GM19193 (cell line): ENCODE results near the gene KIAA2012.

Source experiments
- POLR2A ChIP-seq: IDR thresholded peaks from 4 replicates; pipeline ENCODE4 v1.6.1; 2011; ENCODE audit not compliant: insufficient read depth, insufficient read length; ENCODE audit errors: extremely low read depth

Gene KIAA2012

GRCh38 chr2:202141329-202141947 lies 68.4 kb downstream of the KIAA2012 start:
- TF ChIP-seq POLR2A, result no peak

DNA sequence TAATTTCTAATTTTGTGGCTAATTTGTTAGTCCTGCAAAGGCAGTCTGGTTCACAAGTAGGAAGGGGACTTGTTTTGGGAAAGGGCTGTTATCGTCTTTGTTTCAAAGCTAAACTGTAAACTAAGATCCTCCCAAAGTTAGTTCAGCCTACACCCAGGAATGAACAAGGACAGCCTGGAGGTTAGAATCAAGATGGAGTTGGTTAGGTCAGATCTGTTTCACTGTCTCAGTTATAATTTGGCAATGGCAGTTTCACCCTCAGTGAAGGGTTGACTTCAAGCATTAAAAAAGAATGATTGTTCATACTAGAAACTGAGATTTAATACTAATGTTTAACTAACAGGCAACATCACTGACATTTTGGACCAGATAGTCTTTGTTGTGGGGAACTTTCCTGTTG lies 69.5 kb downstream of the KIAA2012 start:
- no peak for TF ChIP-seq POLR2A

DNA sequence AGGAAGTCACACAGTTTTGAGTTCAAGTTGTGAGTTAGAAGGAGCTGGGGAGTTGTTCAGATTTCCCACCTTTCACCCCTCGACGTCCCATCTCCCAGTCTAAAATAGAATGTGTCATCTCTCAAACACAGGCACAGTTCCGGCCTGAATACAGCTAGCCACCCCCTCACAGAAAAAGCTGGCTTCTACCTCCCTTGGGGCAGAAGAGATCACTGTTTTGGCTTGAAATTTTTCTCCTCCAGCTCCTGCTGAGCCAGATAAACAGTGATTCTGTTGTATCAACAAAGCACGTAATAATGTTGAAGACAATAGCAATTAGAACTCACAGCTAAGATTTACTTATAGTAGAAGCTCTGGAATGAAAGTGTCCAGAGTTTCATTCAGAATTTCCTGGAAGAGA lies 74.7 kb downstream of the KIAA2012 start:
- TF ChIP-seq POLR2A, result no peak

DNA sequence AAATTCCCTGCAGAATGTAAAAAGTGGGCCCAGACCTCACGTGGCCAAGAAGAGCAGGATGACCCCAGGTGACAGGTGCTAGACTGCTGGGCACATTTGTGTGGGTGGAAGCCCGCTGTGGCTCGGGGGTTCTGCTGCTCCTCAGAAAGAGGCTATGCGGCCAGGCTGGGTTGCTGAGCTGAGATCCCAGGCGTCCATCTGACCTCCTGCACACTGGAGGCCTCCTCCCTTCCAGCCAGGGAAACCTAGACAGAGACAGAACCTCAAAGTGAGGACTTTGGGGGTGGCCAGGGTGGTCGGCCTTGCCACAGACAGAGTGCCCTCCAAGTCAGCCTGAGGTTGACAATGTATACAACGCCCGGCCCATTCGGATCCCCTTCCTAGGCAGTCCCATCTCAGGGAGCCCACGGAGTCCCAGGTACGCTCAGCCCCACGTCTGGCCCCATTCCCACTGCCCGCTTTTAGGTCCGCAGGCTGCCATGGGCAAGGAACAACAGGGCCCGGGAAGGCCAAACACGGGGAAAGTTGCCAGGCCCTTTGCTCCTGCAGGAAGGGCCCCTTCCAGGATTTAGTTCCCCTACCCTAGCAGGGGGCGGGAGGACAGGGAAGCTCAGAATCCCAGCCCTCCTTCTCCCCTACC lies 75.6 kb downstream of the KIAA2012 start:
- no peak for TF ChIP-seq POLR2A

DNA sequence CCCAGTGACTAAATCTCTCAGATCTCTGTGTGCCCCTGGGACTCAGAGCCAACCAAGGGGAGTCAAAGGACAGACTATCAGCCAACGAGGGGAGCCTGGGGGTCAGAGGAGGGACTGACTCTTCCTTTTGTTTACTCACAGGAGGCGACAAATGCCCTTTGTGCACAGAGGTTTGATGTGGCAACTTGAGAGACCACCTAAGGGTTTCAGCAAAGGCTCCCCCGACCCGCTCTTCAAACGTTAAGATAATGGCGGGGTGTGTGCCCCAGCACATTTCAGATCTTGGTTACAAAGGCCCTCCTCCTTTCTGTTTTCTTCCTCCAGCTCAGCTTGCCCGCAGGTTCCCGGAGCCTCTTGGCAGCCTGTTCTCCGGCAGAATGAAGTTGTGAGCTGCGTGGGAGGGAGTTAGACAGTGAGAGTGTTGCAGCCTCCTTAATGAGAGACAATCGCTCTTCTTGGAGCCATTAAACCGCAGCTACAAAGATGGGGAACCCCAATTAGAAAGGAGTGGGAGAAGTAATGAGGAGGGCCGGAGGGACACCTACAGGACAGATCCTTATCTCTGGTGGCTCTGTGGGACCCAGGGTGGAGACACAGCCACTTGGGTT lies 76.2 kb downstream of the KIAA2012 start:
- no peak for TF ChIP-seq POLR2A

DNA sequence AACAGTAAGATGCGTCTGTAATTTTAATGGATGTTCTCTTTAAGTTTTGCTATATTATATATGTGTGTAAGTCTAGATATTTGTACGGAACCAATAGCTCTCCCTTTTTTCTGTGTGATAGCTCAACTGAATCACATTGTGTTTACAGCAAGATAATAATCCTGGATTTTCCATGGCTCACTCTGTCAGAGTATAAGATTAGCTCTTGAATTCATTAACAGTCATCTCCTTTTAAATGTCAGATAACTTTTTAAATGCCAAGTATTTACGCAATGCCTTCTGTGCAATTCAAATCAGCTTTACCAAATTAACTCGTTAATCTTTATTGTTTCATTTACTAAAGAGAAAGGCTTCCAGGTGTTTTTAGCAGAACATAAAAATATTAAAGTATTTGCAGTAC lies 76.9 kb downstream of the KIAA2012 start:
- TF ChIP-seq POLR2A, result no peak

DNA sequence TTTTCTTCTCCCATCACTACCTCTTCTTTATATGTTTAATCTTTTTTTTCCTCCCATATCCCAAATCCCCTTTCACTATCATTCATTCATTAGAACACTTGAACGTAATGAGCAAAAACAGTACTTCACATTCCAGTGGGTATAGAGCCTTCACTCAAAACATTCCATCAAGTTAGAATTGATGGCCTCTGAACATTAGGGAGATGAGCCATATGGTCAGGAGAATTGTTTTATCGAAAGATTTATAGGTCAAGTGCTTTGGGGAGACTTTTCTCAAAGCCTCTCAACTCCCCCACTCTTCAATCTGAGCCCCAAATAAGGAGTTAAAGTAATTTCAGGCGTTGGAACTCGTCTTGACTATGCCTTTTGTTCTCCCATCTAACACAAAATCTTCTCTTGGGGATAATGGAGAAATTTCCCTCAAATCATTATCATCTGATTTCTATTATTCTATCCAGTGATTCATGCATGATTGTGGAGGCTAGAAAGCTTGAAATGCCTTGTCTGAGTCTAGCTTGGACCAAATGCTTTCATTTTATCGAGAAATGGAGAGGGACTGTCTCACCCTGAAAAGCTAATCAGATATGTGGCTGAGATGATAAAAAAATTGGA lies 79.2 kb downstream of the KIAA2012 start:
- TF ChIP-seq POLR2A, result no peak

GRCh38 chr2:202154613-202155012 lies 81.6 kb downstream of the KIAA2012 start:
- TF ChIP-seq POLR2A, result no peak

DNA sequence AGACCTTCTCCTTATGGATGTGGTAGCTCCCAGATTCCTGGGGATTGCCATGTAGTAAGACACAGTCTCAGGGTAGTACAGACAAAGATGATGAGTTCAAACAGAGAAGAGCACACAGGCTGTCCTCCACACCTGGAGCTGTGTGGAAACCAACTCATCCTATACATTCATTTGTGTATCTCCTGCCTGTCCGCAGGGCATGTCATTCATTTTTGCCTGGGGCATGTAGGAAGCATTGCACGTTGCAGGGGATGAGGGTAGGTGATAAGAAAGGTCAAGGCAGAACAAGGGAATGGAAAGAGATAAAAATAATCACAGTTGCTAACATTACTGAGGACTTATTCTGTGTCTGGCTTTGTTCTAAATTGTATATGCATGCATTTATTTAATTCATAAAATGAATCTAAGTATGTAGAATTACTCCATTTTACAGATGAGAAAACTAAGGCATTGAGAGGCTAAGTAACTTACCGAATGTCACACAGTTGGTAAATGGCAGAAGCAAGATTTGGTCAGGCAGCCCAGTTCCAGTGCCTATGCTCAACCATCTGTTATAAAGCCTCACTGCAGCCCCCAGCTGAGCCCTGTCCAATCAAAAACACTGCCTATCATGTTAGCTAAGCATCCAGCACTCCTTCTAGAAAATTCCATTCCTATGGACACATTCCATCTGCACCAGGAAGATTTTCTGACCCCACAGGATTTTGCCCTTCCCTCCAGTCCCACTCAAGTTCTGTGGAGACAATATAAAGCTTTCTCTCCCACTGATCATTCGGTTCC lies 84.3 kb downstream of the KIAA2012 start:
- TF ChIP-seq POLR2A, result no peak

- TF ChIP-seq POLR2A, result no peak
These were observed 85.7 kb downstream of the KIAA2012 start for GRCh38 chr2:202158796-202159195.

GRCh38 chr2:202161151-202161835 lies 88.2 kb downstream of the KIAA2012 start:
- no peak for TF ChIP-seq POLR2A

DNA sequence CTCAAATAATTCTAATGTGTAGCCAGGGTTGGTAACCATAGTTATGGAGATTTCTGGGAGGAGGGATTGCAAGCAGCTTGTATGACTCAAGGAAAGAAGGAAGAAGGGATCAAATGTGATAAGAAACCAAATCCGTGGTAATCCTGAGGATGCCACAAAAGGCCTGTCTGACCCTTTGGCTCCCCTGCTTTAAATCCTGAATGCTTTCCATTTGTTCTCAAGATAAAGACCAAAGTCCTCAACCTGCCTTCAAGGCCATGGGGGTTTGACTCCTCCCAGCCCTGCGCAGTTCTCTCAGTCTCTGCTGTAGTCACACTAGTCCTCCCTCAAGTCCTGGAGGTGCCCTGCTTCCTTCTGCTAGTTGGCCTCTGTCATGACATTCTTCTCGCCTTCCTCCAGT lies 91.4 kb downstream of the KIAA2012 start:
- no peak for TF ChIP-seq POLR2A

DNA sequence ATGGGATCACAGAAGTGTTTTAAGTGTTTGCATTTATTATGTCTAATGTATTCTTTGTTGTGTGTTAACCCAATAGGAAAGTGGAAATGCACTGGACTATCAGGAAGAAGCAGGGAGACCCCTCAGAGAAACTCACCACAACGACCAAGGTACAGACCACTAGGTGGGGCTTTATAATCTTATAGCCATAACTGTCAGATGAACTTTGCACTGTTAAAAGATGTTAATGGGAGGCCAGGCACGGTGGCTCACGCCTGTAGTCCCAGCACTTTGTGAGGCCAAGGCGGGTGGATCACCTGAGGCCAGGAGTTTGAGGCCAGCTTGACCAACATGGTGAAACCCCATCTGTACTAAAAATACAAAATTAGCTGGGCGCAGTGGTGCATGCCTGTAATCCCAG lies 92.2 kb downstream of the KIAA2012 start:
- TF ChIP-seq POLR2A, result no peak

GRCh38 chr2:202165945-202166344 lies 92.9 kb downstream of the KIAA2012 start:
- TF ChIP-seq POLR2A, result no peak
